K562 (cell line): ENCODE data around the gene ILF2. TPM values are rescaled to one million over a fixed set of nuclear protein-coding genes. Genes with fewer than 3 reads are reported as not detected.

Source experiments
- ATAC-seq: fragments of 200-7000 bp; cut with Tn5 transposase; 3 replicates; pipeline ENCODE4 v1.9.1; 2020; ENCODE audit warnings: moderate library complexity
- BruUV-seq: library from RNA; stranded (reverse); fragments of 400-500 nt; replicated peaks from 2 replicates; lab custom pipeline; 2021; lab: Mats Ljungman, UMichigan
- CTCF ChIA-PET: fragments of 300-600 bp; formaldehyde crosslinking; extraction: SDS; loops from one replicate; lab custom pipeline; 2021; ENCODE audit warnings: low intra/inter-chr PET ratio; lab: Yijun Ruan, JAX
- POLR2A ChIA-PET: fragments of 300-600, 350-650 bp; sonication (Branson Sonifier 250); formaldehyde crosslinking; extraction: SDS; loops from one replicate; lab custom pipeline; 2021; ENCODE audit warnings: antibody characterized with exemption, inconsistent platforms; lab: Yijun Ruan, JAX
- DNase-seq, 4 experiments: peaks; one replicate each; pipeline versions ENCODE4 v3.0.0 to v3.0.0-alpha.2; 2011 to 2018; ENCODE audit warnings: low spot score in 3 of 4, mixed read lengths in 3 of 4; ENCODE audit errors: extremely low read depth in 1 of 4
- FAIRE-seq: peaks from 2 replicates; lab custom pipeline; 2011; peaks lifted over from hg19 to GRCh38; lab: Jason Lieb, UNC
- H2AFZ ChIP-seq: 2 replicates; pipeline ENCODE4 v1.6.0; 2011; ENCODE audit warnings: low read depth, low read length, control low read depth, inconsistent platforms
- H3K27ac ChIP-seq: fragments of 200-600 bp; 3 replicates; pipeline ENCODE4 v1.8.0; 2011; ENCODE audit warnings: low read depth, mild to moderate bottlenecking, control low read depth, inconsistent platforms, low read length, moderate library complexity, mixed read lengths; ENCODE audit errors: extremely low read depth
- H3K27me3 ChIP-seq, 2 experiments: fragments of 300-600 bp in 1 of 2; 2 replicates in 1 of 2; 3 replicates in 1 of 2; pipeline versions ENCODE4 v1.6.0 to v1.8.0; 2011; ENCODE audit warnings: inconsistent platforms in 2 of 2, low read length in 2 of 2, mild to moderate bottlenecking in 1 of 2, mixed read lengths in 1 of 2, moderate library complexity in 1 of 2; ENCODE audit not compliant: control insufficient read depth in 2 of 2, insufficient read depth in 2 of 2
- H3K36me3 ChIP-seq: fragments of 300-600 bp; 3 replicates; pipeline ENCODE4 v1.8.0; 2011; ENCODE audit warnings: mild to moderate bottlenecking, low read length, inconsistent platforms; ENCODE audit not compliant: control insufficient read depth, insufficient read depth
- H3K4me1 ChIP-seq, 2 experiments: fragments of 200-600 bp in 1 of 2; replicated peaks in 1 of 2; 2 replicates in 1 of 2; 3 replicates in 1 of 2; pipeline versions ENCODE4 v1.5.1 to v1.8.0; 2011; ENCODE audit warnings: inconsistent platforms in 2 of 2, low read length in 2 of 2, mild to moderate bottlenecking in 1 of 2, mixed read lengths in 1 of 2, moderate library complexity in 1 of 2; ENCODE audit not compliant: control insufficient read depth in 2 of 2, insufficient read depth in 2 of 2
- H3K4me2 ChIP-seq: 2 replicates; pipeline ENCODE4 v1.6.1; 2011; ENCODE audit warnings: low read length, control low read depth, inconsistent platforms, mixed read lengths; ENCODE audit not compliant: insufficient read depth
- H3K4me3 ChIP-seq: fragments of 200-600 bp; sonication (generic), shearing (Covaris generic); 2 replicates; pipeline ENCODE4 v1.5.1; 2016; ENCODE audit warnings: control low read depth, inconsistent platforms
- H3K79me2 ChIP-seq: fragments of 200-600 bp; 3 replicates; pipeline ENCODE4 v1.8.0; 2011; ENCODE audit warnings: low read length, inconsistent platforms; ENCODE audit not compliant: control insufficient read depth, insufficient read depth
- H3K9ac ChIP-seq, 2 experiments: 2 replicates each; pipeline versions ENCODE4 v1.6.0 to v1.6.1; 2011; ENCODE audit warnings: low read depth in 2 of 2, low read length in 2 of 2, control low read depth in 1 of 2, inconsistent platforms in 1 of 2, mild to moderate bottlenecking in 1 of 2, mixed read lengths in 1 of 2; ENCODE audit not compliant: insufficient read depth in 1 of 2
- H3K9me1 ChIP-seq: one replicate; pipeline ENCODE4 v1.6.0; 2011; ENCODE audit warnings: inconsistent platforms, mild to moderate bottlenecking, low read length, moderate library complexity; ENCODE audit not compliant: control insufficient read depth, insufficient read depth
- H3K9me3 ChIP-seq: replicated peaks from 2 replicates; pipeline ENCODE4 v1.5.1; 2011; ENCODE audit warnings: low read depth, low read length, inconsistent platforms; ENCODE audit not compliant: control insufficient read depth, insufficient read depth
- H4K20me1 ChIP-seq: replicated peaks from 2 replicates; pipeline ENCODE4 v1.6.1; 2011; ENCODE audit warnings: low read length, inconsistent platforms, mixed read lengths; ENCODE audit not compliant: control insufficient read depth, insufficient read depth
- CBX3 ChIP-seq, 2 experiments: IDR thresholded peaks; 1 replicate in 1 of 2; 2 replicates in 1 of 2; pipeline ENCODE4 v1.6.1; 2012; ENCODE audit warnings: inconsistent platforms in 2 of 2, low read length in 2 of 2, borderline replicate concordance in 1 of 2, control low read depth in 1 of 2
- CTCFL ChIP-seq: IDR thresholded peaks from 2 replicates; pipeline ENCODE4 v1.6.1; 2011; ENCODE audit warnings: borderline replicate concordance, low read depth, mild to moderate bottlenecking, moderate library complexity, low read length; ENCODE audit not compliant: insufficient read depth, poor library complexity, severe bottlenecking
- EP400 ChIP-seq: fragments of 450-650 bp; IDR thresholded peaks from 2 replicates; pipeline ENCODE4 v1.6.1; 2017; ENCODE audit warnings: antibody characterized with exemption, mild to moderate bottlenecking, moderate library complexity
- ESRRA ChIP-seq: fragments of 450-650 bp; IDR thresholded peaks from 2 replicates; pipeline ENCODE4 v1.6.1; 2014; ENCODE audit warnings: low read depth, mild to moderate bottlenecking, moderate library complexity, borderline replicate concordance
- HDAC3 ChIP-seq: fragments of 450-650 bp; IDR thresholded peaks from 2 replicates; pipeline ENCODE4 v1.6.1; 2018; ENCODE audit warnings: borderline replicate concordance, mild to moderate bottlenecking, moderate library complexity; ENCODE audit not compliant: partially characterized antibody
- MNT ChIP-seq, 2 experiments: fragments of 450-650 bp; conservative IDR thresholded peaks; 2 replicates each; pipeline ENCODE4 v1.6.1; 2017; ENCODE audit warnings: mild to moderate bottlenecking in 2 of 2, moderate library complexity in 2 of 2
- NBN ChIP-seq: fragments of 450-650 bp; IDR thresholded peaks from 2 replicates; pipeline ENCODE4 v1.6.1; 2016; ENCODE audit warnings: low read depth, mild to moderate bottlenecking
- PBX2 ChIP-seq, 2 experiments: IDR thresholded peaks in 1 of 2; conservative IDR thresholded peaks in 1 of 2; 2 replicates each; pipeline ENCODE4 v1.6.1; 2016; ENCODE audit warnings: low read depth in 2 of 2, mild to moderate bottlenecking in 1 of 2, missing compliant biosample characterization in 1 of 2, missing genetic modification characterization in 1 of 2, moderate library complexity in 1 of 2
- POLR2G ChIP-seq: fragments of 200-400 bp; formaldehyde crosslinking; IDR thresholded peaks from 2 replicates; pipeline ENCODE4 v1.6.1; 2017; ENCODE audit warnings: low read depth, mild to moderate bottlenecking, antibody characterized with exemption, low read length, moderate library complexity
- SMAD1 ChIP-seq: fragments of 150-350 bp; IDR thresholded peaks from 2 replicates; pipeline ENCODE4 v1.6.1; 2014; ENCODE audit warnings: low read length, low read depth; ENCODE audit not compliant: partially characterized antibody
- SPI1 ChIP-seq: IDR thresholded peaks from 2 replicates; pipeline ENCODE4 v1.6.1; 2011; ENCODE audit warnings: low read depth, low read length, control low read depth, borderline replicate concordance
- ZEB2 ChIP-seq: fragments of 450-650 bp; IDR thresholded peaks from 2 replicates; pipeline ENCODE4 v1.6.1; 2016
- ZFP30 ChIP-seq: fragments of 250-450 bp; sonication (Bioruptor Pico); IDR thresholded peaks from 2 replicates; pipeline ENCODE4 v1.8.0; 2022; ENCODE audit warnings: moderate library complexity, mild to moderate bottlenecking, inconsistent platforms, borderline replicate concordance
- WGBS: fragments of 100-300 bp; shearing (Covaris generic); methylation state at CpG from one replicate; pipeline ENCODE4 v1.1.6; 2016; ENCODE audit warnings: low coverage, mixed read lengths; ENCODE audit not compliant: insufficient coverage; ENCODE audit errors: missing lambda C conversion rate; 5-methylcytosine and 5-hydroxymethylcytosine counted together
- in situ Hi-C: fragments of 300-500 bp; cut with MboI; formaldehyde crosslinking; loops from 4 replicates; pipeline ENCODE4 v1.15.0; 2018; ENCODE audit warnings: inconsistent platforms, mixed read lengths
- intact Hi-C: fragments of 100-400 bp; cut with micrococcal nuclease; formaldehyde crosslinking; loops from 2 replicates; pipeline ENCODE4 v1.14.2; 2022
- polyA plus RNA-seq, 8 experiments: library from polyadenylated mRNA; depleted of rRNA in 4 of 8; stranded (reverse) in 5 of 8; unstranded in 3 of 8; fragments of >200 nt; fragmentation: Nextera tagmentation in 2 of 8; fragmentation: Illumina TruSeq in 1 of 8; extraction: Ambion mirVana in 2 of 8; extraction: Trizol in 1 of 8; gene quantifications; 2 replicates each; pipeline versions ENCODE4 v1.2.1 to v1.2.3, GENCODE V29; 2011 to 2014; ENCODE audit warnings: inconsistent platforms in 1 of 8, missing spikeins in 1 of 8
- total RNA-seq, 7 experiments: library from RNA; depleted of rRNA in 6 of 7; stranded (reverse); fragments of >200 nt in 6 of 7; fragmentation: Illumina TruSeq in 2 of 7; extraction: Trizol in 2 of 7; gene quantifications; 2 replicates each; pipeline versions ENCODE4 v1.2.1 to v1.2.3, GENCODE V29; 2011 to 2021; ENCODE audit warnings: low replicate concordance in 1 of 7

ILF2 gene
- total and polyA plus RNA-seq, 9 of the 15 experiments (the other 6 are each of a cell fraction or from before 2014, with no cell fraction given) = 282 to 726 (median 474) TPM

GRCh38 chr1:153626904-153627714 is 43.7 kb downstream of the ILF2 start, which contains the start of gene S100A13:
Gene S100A13, minus strand, starts transcription at chr1:153627505. Its CDS starts 1,033 bp downstream, at chr1:153626472.
- peak within 1 kb of the TSS; percentile 82 for H3K27ac ChIP-seq
- POLR2A ChIA-PET = interaction anchor here (0.6 to 4.3 kb wide), 30 partner anchors 9 to 364 kb away, joined by 3 to 70 read pairs (median 4); partner anchors contain the start of genes RPS27, S100A14, S100A16 and S100A5
- peak; percentile 99 for FAIRE-seq
- TF ChIP-seq POLR2G = peak; percentile 86
- TF ChIP-seq SMAD1 = peak; percentile 16
- peak; percentile 88 for TF ChIP-seq CTCFL
- TF ChIP-seq NBN = peak; percentile 83; the same call in 1 of the 2 replicates
- no peak for TF ChIP-seq SPI1
- TF ChIP-seq ESRRA = peak; percentile 26; the same call in 1 of the 2 replicates
- 0 out of 3 replicates have a peak, but pooled peaks of 1 of the 2 experiments have one; percentile 40 for TF ChIP-seq CBX3 (IDR thresholded peaks at IDR 0.05; ENCODE audit: borderline replicate concordance in 1 of 2, low read length in 2 of 2)
- TF ChIP-seq ZEB2 = no peak
- TF ChIP-seq EP400 = peak; percentile 72
- TF ChIP-seq PBX2 (CRISPR knock-in tag; IDR thresholded peaks at IDR 0.05; ENCODE audit: low read depth) = no peak
- TF ChIP-seq PBX2 (tag; conservative IDR thresholded peaks at IDR 0.05; ENCODE audit: low read depth) = no peak
- TF ChIP-seq ZFP30 (CRISPR knock-in tag) = no peak
- TF ChIP-seq MNT (conservative IDR thresholded peaks at IDR 0.05) = peak; percentile 67 to 75; a peak in 3 of 4 replicates
- TF ChIP-seq HDAC3 = no peak

More at GRCh38 chr1:153626904-153627714, 43.7 kb downstream of the ILF2 start, which contains the start of gene S100A13:
- CTCF ChIA-PET = no interaction called here
- no peaks in the 10 kb centered on the region for H3K9me1 ChIP-seq
- H3K27me3 ChIP-seq = no peaks in the 10 kb centered on the region
- H3K79me2 ChIP-seq = peaks cover 6% of the 10 kb centered on the region; the same call in 1 of the 3 replicates
- peaks cover 26 to 44% of the 10 kb centered on the region in 2 experiments for H3K4me1 ChIP-seq
- peak within 1 kb of the TSS; percentile 86 for H3K4me2 ChIP-seq
- BruUV-seq = TSS peak; percentile 70
- intact Hi-C loops (loop anchor here (2.0 kb wide), 1 partner anchor 58 kb away; no protein-coding TSS in a partner anchor), in situ Hi-C loops (no loop called here)
- peak within 1 kb of the TSS; percentile 49 for H3K4me3 ChIP-seq
- H3K36me3 ChIP-seq = peaks cover 9% of the 10 kb centered on the region; the same call in 2 of the 3 replicates
- H2AFZ ChIP-seq = peak within 1 kb of the TSS; percentile 97
- DNase-seq = peak; percentile 80 to 96 (median 88)
- under 1% methylated on average over 24 of the region's 28 CpGs for WGBS
- no peaks in the 10 kb centered on the region for H4K20me1 ChIP-seq
- peak within 1 kb of the TSS; percentile 83 to 95 for H3K9ac ChIP-seq
- ATAC-seq = peak; percentile 93
- H3K9me3 ChIP-seq = no peaks in the 10 kb centered on the region
